Gastrocnemius medialis (tissue), 4 donors: ENCODE results near the gene LRTM2.

Experiments
- POLR2A ChIP-seq, 2 donors: fragments of 450-650 bp; IDR thresholded peaks; one replicate each; pipeline ENCODE4 v1.6.1; 2017; ENCODE audit warnings: antibody characterized with exemption in 2 of 2, mild to moderate bottlenecking in 2 of 2, moderate library complexity in 2 of 2
- TF ChIP-seq, protein P1 (sequence below), 5 experiments: fragments of 450-650 bp in 3 of 5; fragments of 200-600 bp in 2 of 5; sonication (generic) in 2 of 5; IDR thresholded peaks in 4 of 5; conservative IDR thresholded peaks in 1 of 5; 1 replicate in 4 of 5; 2 replicates in 1 of 5; pipeline ENCODE4 v1.5.1; 2016 to 2019; ENCODE audit warnings: antibody characterized with exemption in 5 of 5, mild to moderate bottlenecking in 3 of 5, moderate library complexity in 3 of 5

DNA sequence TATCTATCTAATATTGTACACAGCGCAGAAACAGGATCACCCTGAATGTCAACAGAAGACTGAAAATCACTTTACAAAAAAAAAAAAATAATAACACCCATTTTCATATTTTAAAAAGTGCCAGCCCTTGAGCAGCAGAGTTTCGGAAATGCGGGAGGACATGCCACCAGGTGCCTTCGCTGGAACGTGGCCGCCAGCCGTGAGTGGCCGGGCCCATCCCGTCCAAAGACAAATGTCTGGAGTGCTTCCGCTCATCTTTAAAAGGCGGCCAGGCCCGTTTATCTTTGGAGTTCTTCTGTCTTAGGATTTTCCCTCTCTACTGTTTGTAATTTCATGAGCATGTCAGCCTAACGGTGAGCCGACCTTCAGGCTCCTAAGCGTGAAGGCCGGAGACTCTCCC lies 43.5 kb downstream of the LRTM2 start:
- no peak for TF ChIP-seq POLR2A (IDR thresholded peaks at IDR 0.05)
- TF ChIP-seq, protein P1, sequence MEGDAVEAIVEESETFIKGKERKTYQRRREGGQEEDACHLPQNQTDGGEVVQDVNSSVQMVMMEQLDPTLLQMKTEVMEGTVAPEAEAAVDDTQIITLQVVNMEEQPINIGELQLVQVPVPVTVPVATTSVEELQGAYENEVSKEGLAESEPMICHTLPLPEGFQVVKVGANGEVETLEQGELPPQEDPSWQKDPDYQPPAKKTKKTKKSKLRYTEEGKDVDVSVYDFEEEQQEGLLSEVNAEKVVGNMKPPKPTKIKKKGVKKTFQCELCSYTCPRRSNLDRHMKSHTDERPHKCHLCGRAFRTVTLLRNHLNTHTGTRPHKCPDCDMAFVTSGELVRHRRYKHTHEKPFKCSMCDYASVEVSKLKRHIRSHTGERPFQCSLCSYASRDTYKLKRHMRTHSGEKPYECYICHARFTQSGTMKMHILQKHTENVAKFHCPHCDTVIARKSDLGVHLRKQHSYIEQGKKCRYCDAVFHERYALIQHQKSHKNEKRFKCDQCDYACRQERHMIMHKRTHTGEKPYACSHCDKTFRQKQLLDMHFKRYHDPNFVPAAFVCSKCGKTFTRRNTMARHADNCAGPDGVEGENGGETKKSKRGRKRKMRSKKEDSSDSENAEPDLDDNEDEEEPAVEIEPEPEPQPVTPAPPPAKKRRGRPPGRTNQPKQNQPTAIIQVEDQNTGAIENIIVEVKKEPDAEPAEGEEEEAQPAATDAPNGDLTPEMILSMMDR (IDR thresholded peaks at IDR 0.05 in 4 of 5, conservative IDR thresholded peaks at IDR 0.05 in 1 of 5) = no peak
